Breast epithelium (tissue), 3 donors: ENCODE results near the gene FTO.

Source experiments
- POLR2A ChIP-seq: fragments of 450-650 bp; IDR thresholded peaks from one replicate; pipeline ENCODE4 v1.6.1; 2016; ENCODE audit warnings: antibody characterized with exemption, mild to moderate bottlenecking, moderate library complexity
- POLR2AphosphoS5 ChIP-seq, 3 donors: sonication (generic); formaldehyde crosslinking; IDR thresholded peaks; one replicate each; pipeline ENCODE4 v1.6.1; 2017; ENCODE audit warnings: antibody characterized with exemption in 3 of 3
- TF ChIP-seq, protein P1 (sequence below), 3 donors: fragments of 450-650 bp; IDR thresholded peaks; one replicate each; pipeline ENCODE4 v1.5.1; 2016 to 2017; ENCODE audit warnings: antibody characterized with exemption in 3 of 3, mild to moderate bottlenecking in 3 of 3, moderate library complexity in 3 of 3

DNA sequence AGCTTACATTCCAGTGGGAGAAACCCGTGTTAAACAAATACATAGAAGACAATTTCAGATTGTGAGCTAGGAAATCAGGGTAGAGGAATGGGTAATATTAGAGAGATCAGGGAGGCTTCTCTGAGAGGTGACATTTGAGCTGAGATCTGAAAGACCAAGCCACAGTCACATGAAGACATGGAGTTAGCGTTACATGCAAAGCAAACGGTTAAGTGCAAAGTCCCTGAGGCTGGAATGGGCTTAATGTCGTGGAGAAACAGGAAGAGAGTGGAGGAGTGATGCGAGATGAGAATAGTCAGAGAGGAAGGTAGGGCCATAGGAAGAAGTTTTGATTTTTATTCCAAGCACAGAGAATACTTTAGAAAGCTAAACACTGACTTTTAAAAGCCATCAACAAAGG is 336.5 kb downstream of the FTO start:
- TF ChIP-seq, protein P1, sequence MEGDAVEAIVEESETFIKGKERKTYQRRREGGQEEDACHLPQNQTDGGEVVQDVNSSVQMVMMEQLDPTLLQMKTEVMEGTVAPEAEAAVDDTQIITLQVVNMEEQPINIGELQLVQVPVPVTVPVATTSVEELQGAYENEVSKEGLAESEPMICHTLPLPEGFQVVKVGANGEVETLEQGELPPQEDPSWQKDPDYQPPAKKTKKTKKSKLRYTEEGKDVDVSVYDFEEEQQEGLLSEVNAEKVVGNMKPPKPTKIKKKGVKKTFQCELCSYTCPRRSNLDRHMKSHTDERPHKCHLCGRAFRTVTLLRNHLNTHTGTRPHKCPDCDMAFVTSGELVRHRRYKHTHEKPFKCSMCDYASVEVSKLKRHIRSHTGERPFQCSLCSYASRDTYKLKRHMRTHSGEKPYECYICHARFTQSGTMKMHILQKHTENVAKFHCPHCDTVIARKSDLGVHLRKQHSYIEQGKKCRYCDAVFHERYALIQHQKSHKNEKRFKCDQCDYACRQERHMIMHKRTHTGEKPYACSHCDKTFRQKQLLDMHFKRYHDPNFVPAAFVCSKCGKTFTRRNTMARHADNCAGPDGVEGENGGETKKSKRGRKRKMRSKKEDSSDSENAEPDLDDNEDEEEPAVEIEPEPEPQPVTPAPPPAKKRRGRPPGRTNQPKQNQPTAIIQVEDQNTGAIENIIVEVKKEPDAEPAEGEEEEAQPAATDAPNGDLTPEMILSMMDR (IDR thresholded peaks at IDR 0.05): no peak
- TF ChIP-seq POLR2A (no peak), POLR2AphosphoS5 (IDR thresholded peaks at IDR 0.05) (no peak)
